DOHH2 (cell line): ENCODE results near the gene CCND2.

Source experiments
- H3F3A ChIP-seq: fragments of 200-600 bp; sonication (generic), shearing (Covaris generic); 2 replicates; pipeline ENCODE4 v1.6.0; 2016; ENCODE audit warnings: antibody characterized with exemption, mild to moderate bottlenecking; ENCODE audit not compliant: control insufficient read depth, insufficient read depth
- H3K27ac ChIP-seq: fragments of 200-600 bp; sonication (generic); 2 replicates; pipeline ENCODE4 v1.5.1; 2014; ENCODE audit warnings: low read depth, mild to moderate bottlenecking, low read length, moderate library complexity
- H3K27me3 ChIP-seq: fragments of 200-600 bp; sonication (generic); 2 replicates; pipeline ENCODE4 v1.6.1; 2014; ENCODE audit warnings: mild to moderate bottlenecking, low read length, mixed read lengths; ENCODE audit not compliant: control insufficient read depth
- H3K36me3 ChIP-seq: fragments of 200-600 bp; sonication (generic); 2 replicates; pipeline ENCODE4 v1.6.1; 2014; ENCODE audit warnings: mild to moderate bottlenecking, low read length, moderate library complexity, mixed read lengths; ENCODE audit not compliant: control insufficient read depth
- H3K4me1 ChIP-seq: fragments of 200-600 bp; sonication (generic); 2 replicates; pipeline ENCODE4 v1.6.1; 2014; ENCODE audit warnings: mild to moderate bottlenecking, low read length, mixed read lengths; ENCODE audit not compliant: control insufficient read depth
- H3K4me2 ChIP-seq: fragments of 200-600 bp; sonication (generic); 2 replicates; pipeline ENCODE4 v1.6.0; 2014; ENCODE audit warnings: mild to moderate bottlenecking, low read length, moderate library complexity
- H3K4me3 ChIP-seq: fragments of 200-600 bp; sonication (generic); 2 replicates; pipeline ENCODE4 v1.5.1; 2014; ENCODE audit warnings: mild to moderate bottlenecking, low read length, mixed read lengths
- H3K79me2 ChIP-seq: fragments of 200-600 bp; sonication (generic); 2 replicates; pipeline ENCODE4 v1.6.1; 2014; ENCODE audit warnings: mild to moderate bottlenecking, low read length, mixed read lengths; ENCODE audit not compliant: control insufficient read depth
- H3K9me2 ChIP-seq: fragments of 200-600 bp; sonication (generic); replicated peaks from 2 replicates; pipeline ENCODE4 v1.6.1; 2014; ENCODE audit warnings: mild to moderate bottlenecking, low read length, mixed read lengths; ENCODE audit not compliant: control insufficient read depth
- H3K9me3 ChIP-seq: fragments of 200-600 bp; sonication (generic); 2 replicates; pipeline ENCODE4 v1.6.1; 2014; ENCODE audit warnings: antibody characterized with exemption, low read length, mixed read lengths; ENCODE audit not compliant: control insufficient read depth, insufficient read depth
- H4K20me1 ChIP-seq: fragments of 200-600 bp; sonication (generic); 2 replicates; pipeline ENCODE4 v1.6.0; 2014; ENCODE audit warnings: low read depth, mild to moderate bottlenecking, antibody characterized with exemption, low read length, moderate library complexity; ENCODE audit not compliant: control insufficient read depth, insufficient read depth
- CTCF ChIP-seq: fragments of 200-600 bp; sonication (generic); IDR thresholded peaks from one replicate; pipeline ENCODE4 v1.5.1; 2014; ENCODE audit warnings: antibody characterized with exemption, mild to moderate bottlenecking, low read depth, low read length; ENCODE audit not compliant: poor library complexity, severe bottlenecking
- EZH2phosphoT487 ChIP-seq: fragments of 200-600 bp; sonication (generic); IDR thresholded peaks from 2 replicates; pipeline ENCODE4 v1.6.1; 2017; ENCODE audit warnings: borderline replicate concordance, mild to moderate bottlenecking, antibody characterized with exemption, low read length, moderate library complexity, mixed read lengths

The CCND2 gene

GRCh38 chr12:4320853-4321701 lies 47.5 kb downstream of the CCND2 start, which contains the start of gene TIGAR:
TIGAR (plus strand) TSS chr12:4321213; CDS start chr12:4321272, 59 bp downstream.
- peak within 1 kb of the TSS; percentile 11; the same call in 1 of the 2 replicates for H3K27ac ChIP-seq
- peaks cover 16% of the 10 kb centered on the region for H3K4me1 ChIP-seq
- peak within 1 kb of the TSS; percentile 96 for H3K4me2 ChIP-seq
- peak within 1 kb of the TSS; percentile 88 for H3K4me3 ChIP-seq
- peaks cover 39% of the 10 kb centered on the region for H3K79me2 ChIP-seq
- peaks cover 3% of the 10 kb centered on the region; the same call in 1 of the 2 replicates for H3K36me3 ChIP-seq
- no peaks in the 10 kb centered on the region for H3K27me3 ChIP-seq
- H3K9me3 ChIP-seq, result no peaks in the 10 kb centered on the region
- no peaks in the 10 kb centered on the region for H3K9me2 ChIP-seq
- H3F3A ChIP-seq, result no peaks in the 10 kb centered on the region
- no peaks in the 10 kb centered on the region for H4K20me1 ChIP-seq
- no peak for TF ChIP-seq EZH2phosphoT487
- TF ChIP-seq CTCF, result no peak

GRCh38 chr12:4322726-4323125 lies 49.2 kb downstream of the CCND2 start:
- TF ChIP-seq EZH2phosphoT487 (no peak), CTCF (no peak)
- Histone ChIP-seq H3K4me3 (peak overlapping the region; percentile 88), H3K27me3 (no peaks in the 10 kb centered on the region), H3K4me2 (peak overlapping the region; percentile 96), H3K9me2 (no peaks in the 10 kb centered on the region), H4K20me1 (no peaks in the 10 kb centered on the region), H3K79me2 (peaks cover 54% of the 10 kb centered on the region), H3K36me3 (peaks cover 3% of the 10 kb centered on the region; the same call in 1 of the 2 replicates), H3K9me3 (no peaks in the 10 kb centered on the region), H3K4me1 (peaks cover 22% of the 10 kb centered on the region), H3F3A (no peaks in the 10 kb centered on the region), H3K27ac (no peak overlapping the region)
